Measurements from ENCODE around the gene EME2.

GRCh38 chr16:1729445-1729844 lies 43.2 kb upstream of the EME2 start:
- TF ChIP-seq CTCF (IDR thresholded peaks at IDR 0.05) (no peak), POLR2A (IDR thresholded peaks at IDR 0.05) (no peak)

Data from heart left ventricle (tissue), 13 donors.